Measurements from ENCODE around the gene HBG2. TPM values are rescaled to one million over a fixed set of nuclear protein-coding genes. Genes with fewer than 3 reads are reported as not detected.

Gene HBG2
- total and polyA plus RNA-seq, 4 donors = 2,225 to 14,331 (median 7,413) TPM

DNA sequence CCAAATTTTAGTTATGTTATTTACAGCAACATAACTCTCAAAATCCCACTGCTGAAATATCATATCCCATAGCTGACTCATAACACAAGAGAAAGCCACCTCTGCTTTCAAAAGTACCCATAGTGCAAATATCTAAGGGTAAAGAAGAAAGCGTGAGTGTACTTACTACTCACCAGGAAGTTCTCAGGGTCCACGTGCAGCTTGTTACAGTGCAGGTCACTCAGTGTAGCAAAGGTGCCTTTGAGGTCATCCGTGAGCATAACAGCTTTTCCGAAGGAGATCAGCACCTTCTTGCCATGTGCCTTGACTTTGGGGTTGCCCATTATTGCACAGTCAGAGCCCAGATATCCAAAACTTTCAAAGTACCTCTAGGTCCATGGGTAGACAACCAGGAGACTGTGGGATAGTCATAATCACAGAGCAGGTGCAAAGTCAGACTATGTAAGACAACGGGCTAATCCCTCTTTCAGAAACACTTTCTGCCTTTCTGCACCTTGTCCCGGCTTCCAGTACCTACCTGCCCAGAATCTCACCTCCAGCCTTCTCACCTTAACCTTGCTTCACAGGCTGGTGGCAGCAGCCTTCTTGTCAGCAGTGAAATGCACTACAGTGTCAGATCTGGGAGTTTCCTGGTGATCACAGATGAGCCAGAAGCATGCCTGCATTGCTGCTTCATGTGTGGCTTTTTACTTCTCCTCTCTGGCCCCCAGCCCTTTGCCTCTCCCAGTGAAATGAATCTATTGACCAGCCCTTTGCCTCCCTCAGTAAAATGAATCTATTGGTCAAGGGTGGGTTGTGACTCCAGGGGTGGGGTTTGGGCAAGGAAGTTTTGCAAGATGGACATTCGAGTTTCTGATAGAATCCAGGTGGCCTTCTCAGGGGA is 11.4 kb downstream of the HBG2 start:
- H3K27me3 ChIP-seq (ENCODE audit: control insufficient read depth, insufficient read depth, low read length) = no peaks in the 10 kb centered on the region
- no peaks in the 10 kb centered on the region for H3K4me1 ChIP-seq (ENCODE audit: control insufficient read depth, insufficient read depth, low read length)
- WGBS (ENCODE audit: insufficient coverage) = 84% methylated on average over 5 of the region's 7 CpGs
- DNase-seq (ENCODE audit: low read depth in 4 of 6, low spot score in 6 of 6) = no peak
- no peak overlapping the region for H3K4me3 ChIP-seq (ENCODE audit: low read depth, low read length)
- no peaks in the 10 kb centered on the region for H3K36me3 ChIP-seq (ENCODE audit: control insufficient read depth, insufficient read depth, low read length)
- no peaks in the 10 kb centered on the region for H3K9me3 ChIP-seq (ENCODE audit: control insufficient read depth, insufficient read depth, low read length)
- H3K27ac ChIP-seq (ENCODE audit: low read depth, low read length) = no peak overlapping the region

DNA sequence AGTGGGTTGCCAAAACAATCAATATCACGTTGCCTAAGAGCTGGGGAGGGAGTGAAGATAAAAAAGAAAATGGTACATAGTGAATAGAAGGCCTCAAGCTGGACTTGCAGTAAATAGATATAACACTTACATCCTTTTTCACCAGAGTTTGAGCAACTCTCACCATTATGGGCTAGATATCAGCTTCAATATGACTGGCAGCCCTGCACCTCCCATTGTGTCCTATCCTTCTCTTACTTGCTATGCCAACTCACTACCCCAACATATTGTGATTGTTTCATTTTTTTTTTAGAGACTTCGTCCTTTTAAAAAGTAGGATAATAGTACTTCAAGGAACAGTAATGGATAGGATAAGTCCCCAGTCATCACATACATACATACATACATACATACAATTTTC is 12.4 kb downstream of the HBG2 start:
- WGBS (ENCODE audit: insufficient coverage) = no CpG with 5 or more reads among the region's 2 CpGs

DNA sequence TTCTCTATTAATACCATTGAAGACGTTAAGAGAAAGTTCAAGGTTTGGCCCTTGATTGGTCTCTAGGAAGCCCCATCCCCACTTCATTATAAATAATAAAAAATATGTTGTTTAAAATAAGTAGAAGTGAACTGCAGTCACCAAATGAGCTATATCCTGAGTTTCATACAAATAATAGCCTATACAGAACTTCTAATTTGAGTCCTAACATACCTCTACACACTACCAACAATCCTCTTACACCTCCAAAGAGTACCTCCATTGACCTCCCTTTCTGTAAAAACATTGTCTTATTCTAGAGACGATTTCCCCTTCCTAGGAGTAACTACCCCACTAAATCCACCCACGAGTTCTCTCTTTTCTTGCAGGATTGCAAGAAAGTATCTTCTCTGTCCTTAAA is 13.1 kb downstream of the HBG2 start:
- H3K36me3 ChIP-seq (ENCODE audit: control insufficient read depth, insufficient read depth, low read length) = no peaks in the 10 kb centered on the region
- no peak for DNase-seq (ENCODE audit: low read depth in 4 of 6, low spot score in 6 of 6)
- H3K4me1 ChIP-seq (ENCODE audit: control insufficient read depth, insufficient read depth, low read length) = no peaks in the 10 kb centered on the region
- no peak overlapping the region for H3K4me3 ChIP-seq (ENCODE audit: low read depth, low read length)
- no peak overlapping the region for H3K27ac ChIP-seq (ENCODE audit: low read depth, low read length)
- 86% methylated on average over 1 of the region's 3 CpGs for WGBS (ENCODE audit: insufficient coverage)
- no peaks in the 10 kb centered on the region for H3K27me3 ChIP-seq (ENCODE audit: control insufficient read depth, insufficient read depth, low read length)
- H3K9me3 ChIP-seq (ENCODE audit: control insufficient read depth, insufficient read depth, low read length) = no peaks in the 10 kb centered on the region

More for the DNA sequence above, 12.4 kb downstream of the HBG2 start:
- Histone ChIP-seq H3K4me3 (ENCODE audit: low read depth, low read length) (no peak overlapping the region), H3K36me3 (ENCODE audit: control insufficient read depth, insufficient read depth, low read length) (no peaks in the 10 kb centered on the region), H3K27me3 (ENCODE audit: control insufficient read depth, insufficient read depth, low read length) (no peaks in the 10 kb centered on the region), H3K9me3 (ENCODE audit: control insufficient read depth, insufficient read depth, low read length) (no peaks in the 10 kb centered on the region), H3K4me1 (ENCODE audit: control insufficient read depth, insufficient read depth, low read length) (no peaks in the 10 kb centered on the region), H3K27ac (ENCODE audit: low read depth, low read length) (no peak overlapping the region)
- no peak for DNase-seq (ENCODE audit: low read depth in 4 of 6, low spot score in 6 of 6)

- Histone ChIP-seq H3K4me1 (ENCODE audit: control insufficient read depth, insufficient read depth, low read length) (no peaks in the 10 kb centered on the region), H3K27ac (ENCODE audit: low read depth, low read length) (no peak overlapping the region), H3K9me3 (ENCODE audit: control insufficient read depth, insufficient read depth, low read length) (no peaks in the 10 kb centered on the region), H3K36me3 (ENCODE audit: control insufficient read depth, insufficient read depth, low read length) (no peaks in the 10 kb centered on the region), H3K4me3 (ENCODE audit: low read depth, low read length) (no peak overlapping the region), H3K27me3 (ENCODE audit: control insufficient read depth, insufficient read depth, low read length) (no peaks in the 10 kb centered on the region)
- 90% methylated on average over 2 of the region's 2 CpGs for WGBS (ENCODE audit: insufficient coverage)
- DNase-seq (ENCODE audit: low read depth in 4 of 6, low spot score in 6 of 6) = no peak
Observed at GRCh38 chr11:5240458-5240857, 14.1 kb downstream of the HBG2 start.

- Histone ChIP-seq H3K9me3 (ENCODE audit: control insufficient read depth, insufficient read depth, low read length) (no peaks in the 10 kb centered on the region), H3K4me3 (ENCODE audit: low read depth, low read length) (no peak overlapping the region), H3K4me1 (ENCODE audit: control insufficient read depth, insufficient read depth, low read length) (no peaks in the 10 kb centered on the region), H3K36me3 (ENCODE audit: control insufficient read depth, insufficient read depth, low read length) (no peaks in the 10 kb centered on the region), H3K27ac (ENCODE audit: low read depth, low read length) (no peak overlapping the region), H3K27me3 (ENCODE audit: control insufficient read depth, insufficient read depth, low read length) (no peaks in the 10 kb centered on the region)
- WGBS (ENCODE audit: insufficient coverage) = 100% methylated on average over 1 of the region's 1 CpG
- DNase-seq (ENCODE audit: low read depth in 4 of 6, low spot score in 6 of 6) = no peak
Observed at GRCh38 chr11:5240056-5240455, 14.5 kb downstream of the HBG2 start.

DNA sequence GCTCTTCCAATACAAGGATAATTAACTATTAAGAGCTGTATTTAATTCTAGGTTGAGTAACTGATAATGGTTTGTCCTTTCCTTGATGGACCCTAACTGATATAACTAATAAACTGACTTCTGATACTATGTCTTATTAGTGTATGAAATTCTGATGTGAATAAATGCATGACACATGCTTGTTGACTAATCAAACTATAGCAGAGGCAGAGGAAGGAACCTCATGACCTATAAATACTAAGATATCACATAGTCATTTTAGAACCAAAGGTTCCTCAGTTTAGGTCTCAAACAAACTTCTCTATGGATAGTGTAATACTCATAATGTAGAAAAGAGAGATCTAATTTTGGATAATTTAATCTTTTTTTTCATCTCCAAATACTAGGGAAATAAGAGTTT is 15.5 kb downstream of the HBG2 start:
- no peaks in the 10 kb centered on the region for H3K9me3 ChIP-seq (ENCODE audit: control insufficient read depth, insufficient read depth, low read length)
- DNase-seq (ENCODE audit: low read depth in 4 of 6, low spot score in 6 of 6) = no peak
- H3K27ac ChIP-seq (ENCODE audit: low read depth, low read length) = no peak overlapping the region
- no peaks in the 10 kb centered on the region for H3K27me3 ChIP-seq (ENCODE audit: control insufficient read depth, insufficient read depth, low read length)
- no peaks in the 10 kb centered on the region for H3K4me1 ChIP-seq (ENCODE audit: control insufficient read depth, insufficient read depth, low read length)
- H3K36me3 ChIP-seq (ENCODE audit: control insufficient read depth, insufficient read depth, low read length) = no peaks in the 10 kb centered on the region
- no peak overlapping the region for H3K4me3 ChIP-seq (ENCODE audit: low read depth, low read length)

DNA sequence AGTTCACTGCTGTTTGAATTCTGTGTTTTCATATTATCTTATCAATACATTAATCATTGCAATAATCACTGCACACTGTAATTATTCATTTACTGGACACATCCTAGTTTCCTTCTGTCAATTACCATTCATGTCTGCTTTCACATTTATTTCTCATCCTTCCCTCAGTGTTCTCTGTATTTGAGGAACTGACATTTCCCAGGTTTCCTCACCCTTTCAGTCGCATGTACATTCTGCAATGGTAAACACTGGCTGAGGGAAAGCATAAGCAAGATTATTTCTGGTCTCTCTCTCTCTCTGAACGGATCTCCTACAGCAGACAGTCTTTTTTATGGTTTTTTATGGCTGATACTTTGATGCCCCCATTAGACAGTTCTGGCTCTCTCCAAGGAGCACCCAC is 16.1 kb downstream of the HBG2 start:
- Histone ChIP-seq H3K4me1 (ENCODE audit: control insufficient read depth, insufficient read depth, low read length) (no peaks in the 10 kb centered on the region), H3K27ac (ENCODE audit: low read depth, low read length) (no peak overlapping the region), H3K27me3 (ENCODE audit: control insufficient read depth, insufficient read depth, low read length) (no peaks in the 10 kb centered on the region), H3K4me3 (ENCODE audit: low read depth, low read length) (no peak overlapping the region), H3K36me3 (ENCODE audit: control insufficient read depth, insufficient read depth, low read length) (no peaks in the 10 kb centered on the region), H3K9me3 (ENCODE audit: control insufficient read depth, insufficient read depth, low read length) (no peaks in the 10 kb centered on the region)
- no peak for DNase-seq (ENCODE audit: low read depth in 4 of 6, low spot score in 6 of 6)
- WGBS (ENCODE audit: insufficient coverage) = no CpG with 5 or more reads among the region's 2 CpGs

DNA sequence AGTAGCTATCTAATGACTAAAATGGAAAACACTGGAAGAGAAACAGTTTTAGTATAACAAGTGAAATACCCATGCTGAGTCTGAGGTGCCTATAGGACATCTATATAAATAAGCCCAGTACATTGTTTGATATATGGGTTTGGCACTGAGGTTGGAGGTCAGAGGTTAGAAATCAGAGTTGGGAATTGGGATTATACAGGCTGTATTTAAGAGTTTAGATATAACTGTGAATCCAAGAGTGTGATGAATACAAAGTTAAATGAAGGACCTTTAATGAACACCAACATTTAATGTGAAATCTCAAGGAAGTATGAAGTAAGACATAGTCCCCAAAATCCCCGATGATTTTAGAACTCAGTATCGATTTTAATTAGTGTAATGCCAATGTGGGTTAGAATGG is 17.2 kb downstream of the HBG2 start:
- Histone ChIP-seq H3K27me3 (ENCODE audit: control insufficient read depth, insufficient read depth, low read length) (no peaks in the 10 kb centered on the region), H3K27ac (ENCODE audit: low read depth, low read length) (no peak overlapping the region), H3K4me1 (ENCODE audit: control insufficient read depth, insufficient read depth, low read length) (no peaks in the 10 kb centered on the region), H3K36me3 (ENCODE audit: control insufficient read depth, insufficient read depth, low read length) (no peaks in the 10 kb centered on the region), H3K9me3 (ENCODE audit: control insufficient read depth, insufficient read depth, low read length) (no peaks in the 10 kb centered on the region), H3K4me3 (ENCODE audit: low read depth, low read length) (no peak overlapping the region)
- DNase-seq (ENCODE audit: low read depth in 4 of 6, low spot score in 6 of 6) = no peak
- 96% methylated on average over 2 of the region's 2 CpGs for WGBS (ENCODE audit: insufficient coverage)

DNA sequence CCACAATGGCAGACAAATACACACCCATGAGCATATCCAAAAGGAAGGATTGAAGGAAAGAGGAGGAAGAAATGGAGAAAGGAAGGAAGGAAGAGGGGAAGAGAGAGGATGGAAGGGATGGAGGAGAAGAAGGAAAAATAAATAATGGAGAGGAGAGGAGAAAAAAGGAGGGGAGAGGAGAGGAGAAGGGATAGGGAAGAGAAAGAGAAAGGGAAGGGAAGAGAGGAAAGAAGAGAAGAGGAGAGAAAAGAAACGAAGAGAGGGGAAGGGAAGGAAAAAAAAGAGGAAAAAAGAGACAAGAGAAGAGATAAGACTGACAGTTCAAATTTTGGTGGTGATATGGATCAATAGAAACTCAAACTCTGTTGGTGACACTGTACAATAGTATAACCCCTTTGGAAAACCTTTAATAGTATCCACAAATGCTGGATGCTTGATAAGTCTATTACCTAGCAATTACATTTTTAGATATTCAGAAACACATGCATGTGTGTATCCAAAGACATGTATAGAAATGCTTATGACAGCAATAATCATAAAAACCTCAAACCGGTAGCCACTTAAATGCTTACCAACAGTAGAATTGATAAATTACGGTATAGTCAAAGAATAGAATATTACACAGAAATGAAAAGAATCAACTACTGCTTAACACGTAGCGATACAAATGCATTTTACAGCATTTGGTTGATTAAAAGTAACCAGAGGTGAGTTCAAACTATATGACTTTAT is 19.1 kb downstream of the HBG2 start:
- H3K27me3 ChIP-seq (ENCODE audit: control insufficient read depth, insufficient read depth, low read length) = no peaks in the 10 kb centered on the region
- no peak overlapping the region for H3K27ac ChIP-seq (ENCODE audit: low read depth, low read length)
- no peaks in the 10 kb centered on the region for H3K9me3 ChIP-seq (ENCODE audit: control insufficient read depth, insufficient read depth, low read length)
- no peak overlapping the region for H3K4me3 ChIP-seq (ENCODE audit: low read depth, low read length)
- no peaks in the 10 kb centered on the region for H3K36me3 ChIP-seq (ENCODE audit: control insufficient read depth, insufficient read depth, low read length)
- no peak for DNase-seq (ENCODE audit: low read depth in 4 of 6, low spot score in 6 of 6)
- no peaks in the 10 kb centered on the region for H3K4me1 ChIP-seq (ENCODE audit: control insufficient read depth, insufficient read depth, low read length)
- WGBS (ENCODE audit: insufficient coverage) = 83% methylated on average over 1 of the region's 5 CpGs

DNA sequence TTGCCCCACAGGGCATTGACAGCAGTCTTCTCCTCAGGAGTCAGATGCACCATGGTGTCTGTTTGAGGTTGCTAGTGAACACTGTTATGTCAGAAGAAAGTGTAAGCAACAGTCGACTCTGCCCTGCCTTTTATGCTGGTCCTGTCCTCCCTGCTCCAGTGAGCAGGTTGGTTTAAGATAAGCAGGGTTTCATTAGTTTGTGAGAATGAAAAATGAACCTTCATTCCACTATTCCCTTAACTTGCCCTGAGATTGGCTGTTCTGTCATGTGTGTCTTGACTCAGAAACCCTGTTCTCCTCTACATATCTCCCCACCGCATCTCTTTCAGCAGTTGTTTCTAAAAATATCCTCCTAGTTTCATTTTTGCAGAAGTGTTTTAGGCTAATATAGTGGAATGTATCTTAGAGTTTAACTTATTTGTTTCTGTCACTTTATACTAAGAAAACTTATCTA is 20.2 kb downstream of the HBG2 start, which contains the start of gene HBD:
Gene HBD (minus strand): TSS at position 103 of the 454 bp plus-strand sequence. CDS start 50 bp downstream, at position 53.
- no peaks in the 10 kb centered on the region for H3K9me3 ChIP-seq (ENCODE audit: control insufficient read depth, insufficient read depth, low read length)
- no peaks in the 10 kb centered on the region for H3K27me3 ChIP-seq (ENCODE audit: control insufficient read depth, insufficient read depth, low read length)
- H3K36me3 ChIP-seq (ENCODE audit: control insufficient read depth, insufficient read depth, low read length) = no peaks in the 10 kb centered on the region
- no CpG with 5 or more reads among the region's 2 CpGs for WGBS (ENCODE audit: insufficient coverage)
- H3K4me3 ChIP-seq (ENCODE audit: low read depth, low read length) = no peak within 1 kb of the TSS
- H3K27ac ChIP-seq (ENCODE audit: low read depth, low read length) = no peak within 1 kb of the TSS
- H3K4me1 ChIP-seq (ENCODE audit: control insufficient read depth, insufficient read depth, low read length) = no peaks in the 10 kb centered on the region
- no peak for DNase-seq (ENCODE audit: low read depth in 4 of 6, low spot score in 6 of 6)
